Measurements from ENCODE around the gene APBA2.

APBA2 gene

GRCh38 chr15:29064731-29065130 lies 179.0 kb downstream of the APBA2 start:
- no peak for FAIRE-seq

- FAIRE-seq = no peak
Observed at GRCh38 chr15:29065571-29065970, 179.8 kb downstream of the APBA2 start.

GRCh38 chr15:29066310-29066709 lies 180.5 kb downstream of the APBA2 start:
- no peak for FAIRE-seq

- no peak for FAIRE-seq
Observed at GRCh38 chr15:29066838-29067237, 181.1 kb downstream of the APBA2 start.

GRCh38 chr15:29067949-29068348 lies 182.2 kb downstream of the APBA2 start:
- no peak for FAIRE-seq

GRCh38 chr15:29070471-29071231 lies 184.9 kb downstream of the APBA2 start:
- no peak for FAIRE-seq

- no peak for FAIRE-seq
Observed at GRCh38 chr15:29071232-29071881, 185.6 kb downstream of the APBA2 start.

- FAIRE-seq = no peak
Observed at GRCh38 chr15:29071882-29072273, 186.1 kb downstream of the APBA2 start.

GRCh38 chr15:29072444-29072843 lies 186.7 kb downstream of the APBA2 start:
- FAIRE-seq = no peak

- FAIRE-seq = no peak
Observed at GRCh38 chr15:29074045-29074444, 188.3 kb downstream of the APBA2 start.

- no peak for FAIRE-seq
Observed at GRCh38 chr15:29078541-29078940, 192.8 kb downstream of the APBA2 start.

GRCh38 chr15:29079479-29079878 lies 193.7 kb downstream of the APBA2 start:
- FAIRE-seq = no peak

GRCh38 chr15:29081781-29082180 lies 196.0 kb downstream of the APBA2 start:
- FAIRE-seq = no peak

GRCh38 chr15:29083161-29083560 lies 197.4 kb downstream of the APBA2 start:
- no peak for FAIRE-seq

- no peak for FAIRE-seq
Observed at GRCh38 chr15:29083858-29084257, 198.1 kb downstream of the APBA2 start.

- FAIRE-seq = no peak
Observed at GRCh38 chr15:29086001-29086400, 200.2 kb downstream of the APBA2 start.

- FAIRE-seq = no peak
Observed at GRCh38 chr15:29086891-29087290, 201.1 kb downstream of the APBA2 start.

- no peak for FAIRE-seq
Observed at GRCh38 chr15:29087521-29088285, 201.9 kb downstream of the APBA2 start.

GRCh38 chr15:29088666-29089065 lies 202.9 kb downstream of the APBA2 start:
- no peak for FAIRE-seq

GRCh38 chr15:29089731-29090616 lies 204.2 kb downstream of the APBA2 start:
- FAIRE-seq = no peak

GRCh38 chr15:29090617-29091466 lies 205.1 kb downstream of the APBA2 start:
- FAIRE-seq = no peak

GRCh38 chr15:29091666-29092065 lies 205.9 kb downstream of the APBA2 start:
- no peak for FAIRE-seq

All from colon (tissue), 2 donors.